HG02970 (cell line): ENCODE results near the gene NAGLU.

Experiments used
- ATAC-seq: cut with Tn5 transposase; IDR thresholded peaks from one replicate; pipeline ENCODE4 v1.9.1; 2021; ENCODE audit warnings: mild to moderate bottlenecking, moderate library complexity, moderate number of reproducible peaks; ENCODE audit not compliant: unreplicated experiment, low FRiP score

The NAGLU gene

DNA sequence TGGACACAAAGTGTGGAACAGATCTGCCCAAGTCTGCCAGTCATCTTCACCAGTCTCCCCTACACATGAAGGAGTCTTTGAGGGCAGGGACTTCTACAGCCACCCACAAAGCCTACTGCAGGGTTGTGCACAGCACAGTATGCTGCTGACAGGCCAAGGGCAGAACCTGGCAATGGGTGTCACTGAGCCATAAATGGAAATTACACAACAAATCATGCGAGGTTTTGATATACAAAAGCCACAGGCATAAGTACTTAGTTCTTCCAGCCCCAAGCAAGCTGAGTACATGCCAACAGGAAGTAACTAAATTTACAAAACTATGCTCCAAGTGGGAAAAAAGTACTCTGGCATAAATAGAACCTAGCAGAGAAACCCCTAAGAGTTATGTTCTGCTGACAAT is 49.3 kb downstream of the NAGLU start:
- ATAC-seq = no peak

DNA sequence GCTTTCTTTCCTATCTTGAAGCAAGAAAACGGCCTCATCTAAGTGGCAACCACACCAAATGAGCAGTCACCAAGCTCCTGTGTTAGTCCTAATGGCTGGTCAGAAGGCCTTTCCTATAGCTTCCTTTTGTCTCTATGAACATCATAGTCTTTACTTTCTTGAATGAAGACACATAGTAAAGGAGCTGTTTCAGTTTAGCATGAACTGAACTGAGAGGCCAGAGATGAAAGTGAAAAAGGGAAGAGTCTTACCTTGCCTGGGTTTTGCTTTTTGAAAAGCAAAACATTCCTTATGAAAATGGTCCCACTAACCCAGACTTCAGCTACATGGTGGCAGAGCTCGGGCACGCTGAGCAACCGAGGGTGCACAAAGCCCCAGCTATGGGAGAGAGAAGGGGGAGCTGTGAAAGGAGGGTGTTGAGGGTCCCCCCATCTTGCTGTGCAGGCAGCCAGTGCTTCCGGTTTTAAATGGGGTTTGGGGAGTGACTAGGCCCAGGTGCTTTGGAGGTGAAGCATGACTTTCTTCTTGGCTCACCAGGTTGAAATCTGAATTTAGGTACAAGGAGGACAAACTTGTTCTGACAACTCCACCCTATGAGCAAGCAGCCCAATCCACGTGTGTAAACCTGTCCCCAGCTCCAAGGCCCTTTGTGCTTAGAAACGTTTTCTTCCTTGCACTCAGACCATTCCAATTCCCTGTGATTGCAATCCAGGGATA is 50.6 kb downstream of the NAGLU start:
- ATAC-seq = no peak

DNA sequence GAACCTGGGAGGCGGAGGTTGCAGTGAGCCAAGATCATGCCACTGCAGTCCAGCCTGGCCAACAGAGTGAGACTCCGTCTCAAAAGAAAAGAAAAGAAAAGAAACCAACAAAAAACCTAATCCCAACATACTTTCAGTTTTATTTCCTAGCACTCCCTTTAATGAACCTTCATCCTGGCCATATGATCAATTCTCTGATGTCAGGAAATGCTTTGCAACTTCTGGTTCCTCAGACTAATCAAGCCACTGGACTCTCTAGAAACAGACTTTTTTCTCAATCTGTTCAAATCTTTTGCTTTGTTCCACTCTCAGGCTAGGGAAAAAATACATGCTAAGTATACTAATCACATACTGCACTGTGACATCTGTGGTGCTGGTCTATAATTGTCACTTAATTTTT is 54.8 kb downstream of the NAGLU start:
- no peak for ATAC-seq

DNA sequence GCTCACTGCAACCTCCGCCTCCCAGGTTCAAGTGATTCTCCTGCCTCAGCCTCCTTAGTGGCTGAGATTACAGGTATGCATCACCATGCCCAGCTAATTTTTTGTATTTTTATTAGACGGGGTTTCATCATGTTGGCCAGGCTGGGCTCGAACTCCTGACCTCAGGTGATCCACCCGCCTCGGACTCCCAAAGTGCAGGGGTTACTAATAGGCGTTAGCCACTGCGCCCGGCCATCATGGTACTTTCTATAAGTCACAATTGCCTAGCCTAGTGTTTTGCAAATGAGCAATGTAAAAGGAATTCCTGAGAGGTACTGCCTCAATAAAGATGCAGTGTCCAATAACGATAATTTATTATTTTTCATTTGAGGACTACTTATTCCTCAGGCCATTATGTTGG is 55.4 kb downstream of the NAGLU start:
- ATAC-seq = no peak
